GM21737 (cell line): ENCODE results near the gene MISP.
A peak's percentile ranks its signal among the peaks of the same experiment; 100 is the strongest.

Experiments
- ATAC-seq: cut with Tn5 transposase; IDR thresholded peaks from one replicate; pipeline ENCODE4 v1.9.1; 2021; ENCODE audit warnings: mild to moderate bottlenecking, moderate library complexity; ENCODE audit not compliant: unreplicated experiment

The MISP gene

GRCh38 chr19:795691-796581 lies 45.0 kb downstream of the MISP start:
- no peak for ATAC-seq

- peak; percentile 74 for ATAC-seq
These were observed 46.0 kb downstream of the MISP start, which contains the start of gene PTBP1 for GRCh38 chr19:796692-797527. TSS of gene PTBP1 (plus strand) at chr19:797452. CDS start at chr19:797498, 46 bp downstream.

GRCh38 chr19:797528-798414 lies 46.9 kb downstream of the MISP start:
- peak; percentile 33 for ATAC-seq

GRCh38 chr19:798415-799075 lies 47.6 kb downstream of the MISP start:
- no peak for ATAC-seq

GRCh38 chr19:799076-799881 lies 48.4 kb downstream of the MISP start:
- no peak for ATAC-seq

GRCh38 chr19:800360-801029 lies 49.6 kb downstream of the MISP start:
- no peak for ATAC-seq

- no peak for ATAC-seq
These were observed 50.3 kb downstream of the MISP start for GRCh38 chr19:801030-801860.

DNA sequence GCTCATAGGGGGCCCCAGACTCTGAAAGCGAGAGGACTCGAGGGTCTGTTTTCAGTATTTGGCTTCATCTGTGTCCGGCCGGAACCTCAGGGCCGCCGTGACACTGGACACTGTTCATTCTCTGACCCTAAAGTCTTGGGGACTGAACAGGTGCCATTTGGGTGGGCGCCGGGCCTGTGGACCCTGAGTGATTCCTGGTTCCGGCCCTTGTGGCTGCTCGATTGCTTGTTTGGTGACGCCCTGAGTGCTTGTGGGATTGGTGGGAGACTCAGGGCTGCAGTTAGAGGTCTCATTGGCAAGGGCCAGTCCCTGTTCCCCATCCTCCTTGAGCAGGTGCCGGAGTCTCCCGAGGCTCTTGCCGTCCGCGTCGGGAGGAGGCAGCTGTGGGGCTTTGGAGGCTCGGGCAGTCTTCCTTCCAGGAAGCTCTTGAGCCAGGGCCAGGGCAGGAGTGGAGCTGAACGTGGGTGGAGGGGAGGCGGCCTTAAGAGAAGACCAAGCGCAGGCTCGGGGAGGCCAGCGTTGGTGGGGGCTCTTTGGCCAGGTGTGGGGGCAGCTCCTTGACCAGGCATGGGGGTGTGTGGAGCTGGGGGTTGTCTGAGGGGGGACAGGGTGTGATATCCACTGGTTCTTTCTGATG lies 51.1 kb downstream of the MISP start:
- no peak for ATAC-seq

- no peak for ATAC-seq
These were observed 51.7 kb downstream of the MISP start for GRCh38 chr19:802498-803098.

DNA sequence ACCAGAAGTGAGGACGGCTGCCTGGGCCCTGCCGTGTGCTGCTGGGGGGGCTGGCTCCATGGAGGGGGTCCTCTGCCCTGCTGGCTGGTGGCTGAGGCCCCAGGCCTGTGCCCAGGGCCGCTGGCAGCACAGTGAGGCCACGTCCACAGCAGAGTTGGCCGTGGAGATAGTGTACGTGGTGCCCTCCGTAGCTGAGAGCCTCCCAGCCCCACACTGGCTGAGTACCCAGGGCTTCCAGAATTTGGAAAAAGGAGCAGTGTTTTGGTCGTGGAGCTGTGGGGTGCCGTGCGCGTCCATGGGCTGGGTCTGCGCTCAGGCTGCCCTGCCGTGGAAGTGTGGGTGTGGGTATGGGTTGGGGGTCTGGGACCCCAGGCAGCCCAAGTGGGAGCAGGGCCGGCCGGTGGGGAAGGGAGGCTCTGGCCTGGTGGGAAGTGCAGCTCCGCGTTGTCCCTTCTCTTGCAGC lies 52.2 kb downstream of the MISP start:
- no peak for ATAC-seq

DNA sequence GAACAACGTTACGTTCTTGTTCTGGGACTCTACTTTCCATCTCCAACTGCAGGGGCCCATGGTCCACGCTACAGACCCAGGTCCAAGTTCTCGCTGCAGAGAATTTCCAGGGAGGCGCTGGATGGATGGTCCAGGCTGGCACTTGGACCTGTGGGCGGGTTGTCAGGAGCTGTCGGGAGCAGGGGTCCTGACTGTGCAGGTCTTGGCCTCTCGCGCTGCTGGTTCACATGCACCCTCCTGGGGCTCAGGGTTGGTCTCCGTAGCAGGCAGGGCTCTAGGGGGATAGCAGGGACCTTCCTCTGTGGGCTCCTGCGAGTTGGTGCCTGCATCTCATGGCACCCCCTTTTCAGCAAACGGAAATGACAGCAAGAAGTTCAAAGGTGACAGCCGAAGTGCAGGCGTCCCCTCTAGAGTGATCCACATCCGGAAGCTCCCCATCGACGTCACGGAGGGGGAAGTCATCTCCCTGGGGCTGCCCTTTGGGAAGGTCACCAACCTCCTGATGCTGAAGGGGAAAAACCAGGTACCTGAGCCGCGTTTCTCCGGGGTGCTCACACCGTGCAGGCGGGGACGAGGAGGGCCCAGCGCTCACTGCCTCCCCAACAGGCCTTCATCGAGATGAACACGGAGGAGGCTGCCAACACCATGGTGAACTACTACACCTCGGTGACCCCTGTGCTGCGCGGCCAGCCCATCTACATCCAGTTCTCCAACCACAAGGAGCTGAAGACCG lies 52.9 kb downstream of the MISP start:
- no peak for ATAC-seq

DNA sequence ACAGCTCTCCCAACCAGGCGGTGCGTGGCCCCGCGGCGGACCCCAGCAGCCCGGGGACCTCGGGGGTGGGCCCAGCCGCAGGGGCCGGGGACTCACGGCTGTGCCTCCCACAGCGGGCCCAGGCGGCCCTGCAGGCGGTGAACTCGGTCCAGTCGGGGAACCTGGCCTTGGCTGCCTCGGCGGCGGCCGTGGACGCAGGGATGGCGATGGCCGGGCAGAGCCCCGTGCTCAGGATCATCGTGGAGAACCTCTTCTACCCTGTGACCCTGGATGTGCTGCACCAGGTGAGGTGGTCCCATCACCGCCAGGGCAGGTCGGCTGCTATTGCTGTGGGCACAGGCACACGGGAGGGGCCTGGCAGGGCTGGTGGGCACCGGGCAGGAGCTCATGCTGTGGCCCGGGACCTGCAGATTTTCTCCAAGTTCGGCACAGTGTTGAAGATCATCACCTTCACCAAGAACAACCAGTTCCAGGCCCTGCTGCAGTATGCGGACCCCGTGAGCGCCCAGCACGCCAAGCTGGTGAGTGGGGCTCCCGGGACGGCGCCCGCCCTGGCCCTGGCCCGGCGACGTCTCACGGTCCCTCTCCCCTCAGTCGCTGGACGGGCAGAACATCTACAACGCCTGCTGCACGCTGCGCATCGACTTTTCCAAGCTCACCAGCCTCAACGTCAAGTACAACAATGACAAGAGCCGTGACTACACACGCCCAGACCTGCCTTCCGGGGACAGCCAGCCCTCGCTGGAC lies 53.7 kb downstream of the MISP start:
- ATAC-seq: no peak

DNA sequence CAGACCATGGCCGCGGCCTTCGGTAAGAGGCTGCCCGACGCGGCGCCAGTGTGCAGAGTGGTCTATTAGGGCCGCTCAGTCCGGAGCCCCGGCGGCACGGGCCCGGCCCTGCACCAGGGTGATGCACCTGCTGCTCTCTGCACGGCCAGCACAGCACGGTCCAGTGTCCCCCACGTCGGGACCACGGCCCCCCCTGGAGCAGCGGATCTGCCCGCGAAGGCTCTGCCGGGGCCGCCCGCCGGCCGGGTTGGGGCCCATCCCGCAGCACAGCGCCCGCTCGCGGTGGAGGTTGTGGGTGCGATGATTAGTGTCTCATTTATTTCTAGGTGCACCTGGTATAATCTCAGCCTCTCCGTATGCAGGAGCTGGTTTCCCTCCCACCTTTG lies 54.2 kb downstream of the MISP start:
- ATAC-seq: no peak

- no peak for ATAC-seq
These were observed 55.0 kb downstream of the MISP start for GRCh38 chr19:805600-806550.
